HEK293 (cell line): ENCODE data around the gene TAF11L5.
"Not testable (repeated sequence)": the region's sequence is repeated elsewhere in the genome, so short reads cannot be mapped to it uniquely, and the experiment has no call there.

Experiments
- CTCF ChIA-PET: fragments of 350-600 bp; formaldehyde crosslinking; extraction: SDS; loops from one replicate; lab custom pipeline; 2021; ENCODE audit warnings: antibody characterized with exemption; lab: Yijun Ruan, JAX
- POLR2A ChIA-PET: fragments of 300-600 bp; formaldehyde crosslinking; extraction: SDS; loops from one replicate; lab custom pipeline; 2020; ENCODE audit warnings: antibody characterized with exemption, inconsistent platforms; lab: Yijun Ruan, JAX
- H3K27ac ChIP-seq: fragments of 200-500 bp; sonication (Bioruptor generic); 2 replicates; pipeline ENCODE4 v1.5.1; 2014; ENCODE audit warnings: low read depth, low read length, control low read depth, inconsistent platforms; ENCODE audit errors: extremely low read depth
- H3K36me3 ChIP-seq, 2 experiments: fragments of 200-500 bp in 1 of 2; sonication (Bioruptor generic) in 1 of 2; 1 replicate in 1 of 2; 2 replicates in 1 of 2; pipeline ENCODE4 v1.5.1; 2014 to 2017; ENCODE audit warnings: inconsistent platforms in 2 of 2, low read length in 2 of 2; ENCODE audit not compliant: control insufficient read depth in 2 of 2, insufficient read depth in 1 of 2
- H3K4me1 ChIP-seq: fragments of 200-500 bp; sonication (Bioruptor generic); 2 replicates; pipeline ENCODE4 v1.5.1; 2014; ENCODE audit warnings: mild to moderate bottlenecking, low read length, inconsistent platforms; ENCODE audit not compliant: control insufficient read depth, insufficient read depth
- H3K4me3 ChIP-seq: 2 replicates; pipeline ENCODE4 v1.5.1; 2011; ENCODE audit warnings: low read depth, mild to moderate bottlenecking, control low read depth, low read length, moderate library complexity
- H3K9me3 ChIP-seq: fragments of 200-500 bp; sonication (Bioruptor generic); 2 replicates; pipeline ENCODE4 v1.5.1; 2014; ENCODE audit warnings: low read depth, low read length, inconsistent platforms; ENCODE audit not compliant: control insufficient read depth, insufficient read depth
- CTCF ChIP-seq: fragments of 450-650 bp; formaldehyde crosslinking; IDR thresholded peaks from 2 replicates; pipeline ENCODE4 v1.5.1; 2016; ENCODE audit warnings: missing biosample characterization, missing genetic modification characterization
- KLF7 ChIP-seq: fragments of 450-650 bp; formaldehyde crosslinking; IDR thresholded peaks from 2 replicates; pipeline ENCODE4 v1.5.1; 2016; ENCODE audit warnings: missing biosample characterization, missing genetic modification characterization, borderline replicate concordance
- OVOL3 ChIP-seq: fragments of 450-650 bp; formaldehyde crosslinking; IDR thresholded peaks from 2 replicates; pipeline ENCODE4 v1.5.1; 2016; ENCODE audit warnings: missing biosample characterization, missing genetic modification characterization
- SP7 ChIP-seq: fragments of 450-650 bp; formaldehyde crosslinking; IDR thresholded peaks from 2 replicates; pipeline ENCODE4 v1.5.1; 2016; ENCODE audit warnings: missing biosample characterization, missing genetic modification characterization
- ZBTB1 ChIP-seq: fragments of 450-650 bp; formaldehyde crosslinking; IDR thresholded peaks from 2 replicates; pipeline ENCODE4 v1.5.1; 2016; ENCODE audit warnings: missing biosample characterization, missing genetic modification characterization
- ZBTB17 ChIP-seq: fragments of 450-650 bp; formaldehyde crosslinking; IDR thresholded peaks from 2 replicates; pipeline ENCODE4 v1.5.1; 2016; ENCODE audit warnings: missing biosample characterization, missing genetic modification characterization
- ZBTB6 ChIP-seq: fragments of 450-650 bp; formaldehyde crosslinking; IDR thresholded peaks from 2 replicates; pipeline ENCODE4 v1.5.1; 2017; ENCODE audit warnings: missing biosample characterization, missing genetic modification characterization
- ZBTB8A ChIP-seq: fragments of 450-650 bp; formaldehyde crosslinking; IDR thresholded peaks from 2 replicates; pipeline ENCODE4 v1.5.1; 2016; ENCODE audit warnings: missing biosample characterization, missing genetic modification characterization
- ZFHX2 ChIP-seq: fragments of 450-650 bp; formaldehyde crosslinking; conservative IDR thresholded peaks from 2 replicates; pipeline ENCODE4 v1.5.1; 2016; ENCODE audit warnings: missing biosample characterization, missing genetic modification characterization
- ZFP37 ChIP-seq: fragments of 450-650 bp; formaldehyde crosslinking; IDR thresholded peaks from 2 replicates; pipeline ENCODE4 v1.5.1; 2016; ENCODE audit warnings: missing biosample characterization, missing genetic modification characterization
- ZNF169 ChIP-seq: fragments of 450-650 bp; formaldehyde crosslinking; IDR thresholded peaks from 2 replicates; pipeline ENCODE4 v1.5.1; 2016; ENCODE audit warnings: missing biosample characterization, missing genetic modification characterization
- ZNF175 ChIP-seq: fragments of 450-650 bp; formaldehyde crosslinking; IDR thresholded peaks from 2 replicates; pipeline ENCODE4 v1.5.1; 2016; ENCODE audit warnings: missing biosample characterization, missing genetic modification characterization
- ZNF214 ChIP-seq: fragments of 450-650 bp; formaldehyde crosslinking; IDR thresholded peaks from 2 replicates; pipeline ENCODE4 v1.5.1; 2017; ENCODE audit warnings: missing biosample characterization, mild to moderate bottlenecking, missing genetic modification characterization, borderline replicate concordance
- ZNF302 ChIP-seq: fragments of 450-650 bp; formaldehyde crosslinking; IDR thresholded peaks from 2 replicates; pipeline ENCODE4 v1.5.1; 2016; ENCODE audit warnings: missing biosample characterization, missing genetic modification characterization, low read depth
- ZNF324 ChIP-seq: fragments of 450-650 bp; formaldehyde crosslinking; IDR thresholded peaks from 2 replicates; pipeline ENCODE4 v1.5.1; 2016; ENCODE audit warnings: missing biosample characterization, missing genetic modification characterization
- ZNF366 ChIP-seq: fragments of 450-650 bp; formaldehyde crosslinking; conservative IDR thresholded peaks from 2 replicates; pipeline ENCODE4 v1.5.1; 2016; ENCODE audit warnings: missing biosample characterization, missing genetic modification characterization
- ZNF37A ChIP-seq: fragments of 450-650 bp; IDR thresholded peaks from 2 replicates; pipeline ENCODE4 v1.5.1; 2018; ENCODE audit warnings: missing biosample characterization, missing genetic modification characterization
- ZNF473 ChIP-seq: fragments of 450-650 bp; formaldehyde crosslinking; IDR thresholded peaks from 2 replicates; pipeline ENCODE4 v1.5.1; 2017; ENCODE audit warnings: missing biosample characterization, missing genetic modification characterization
- ZNF548 ChIP-seq: fragments of 450-650 bp; formaldehyde crosslinking; IDR thresholded peaks from 2 replicates; pipeline ENCODE4 v1.5.1; 2016; ENCODE audit warnings: missing biosample characterization, missing genetic modification characterization
- ZNF585B ChIP-seq: fragments of 450-650 bp; formaldehyde crosslinking; IDR thresholded peaks from 2 replicates; pipeline ENCODE4 v1.5.1; 2016; ENCODE audit warnings: missing biosample characterization, missing genetic modification characterization
- ZNF621 ChIP-seq: fragments of 450-650 bp; formaldehyde crosslinking; IDR thresholded peaks from 2 replicates; pipeline ENCODE4 v1.5.1; 2017; ENCODE audit warnings: missing biosample characterization, missing genetic modification characterization
- ZNF660 ChIP-seq: fragments of 450-650 bp; IDR thresholded peaks from 2 replicates; pipeline ENCODE4 v1.5.1; 2018; ENCODE audit warnings: missing biosample characterization, mild to moderate bottlenecking, missing genetic modification characterization
- ZNF677 ChIP-seq: fragments of 450-650 bp; IDR thresholded peaks from 2 replicates; pipeline ENCODE4 v1.5.0; 2018; ENCODE audit warnings: missing biosample characterization, mild to moderate bottlenecking, missing genetic modification characterization, moderate library complexity
- ZNF776 ChIP-seq: fragments of 450-650 bp; formaldehyde crosslinking; IDR thresholded peaks from 2 replicates; pipeline ENCODE4 v1.5.0; 2017; ENCODE audit warnings: missing biosample characterization, missing genetic modification characterization, borderline replicate concordance
- ZNF785 ChIP-seq: fragments of 450-650 bp; formaldehyde crosslinking; IDR thresholded peaks from 2 replicates; pipeline ENCODE4 v1.5.1; 2016; ENCODE audit warnings: missing biosample characterization, missing genetic modification characterization
- TF ChIP-seq, protein P1 (sequence below): fragments of 450-650 bp; formaldehyde crosslinking; IDR thresholded peaks from 2 replicates; pipeline ENCODE4 v1.5.1; 2016; ENCODE audit warnings: missing biosample characterization, missing genetic modification characterization
- TF ChIP-seq, protein P2 (sequence below): fragments of 450-650 bp; formaldehyde crosslinking; IDR thresholded peaks from 2 replicates; pipeline ENCODE4 v1.5.1; 2016; ENCODE audit warnings: missing biosample characterization, missing genetic modification characterization, borderline replicate concordance

Gene TAF11L5

GRCh38 chr5:17482790-17483189 lies 42.2 kb upstream of the TAF11L5 start:
- no peaks in the 10 kb centered on the region for H3K36me3 ChIP-seq
- no peak overlapping the region for H3K4me3 ChIP-seq
- ChIA-PET POLR2A (no interaction called here), CTCF (no interaction called here)
- no peaks in the 10 kb centered on the region for H3K9me3 ChIP-seq
- H3K4me1 ChIP-seq, result no peaks in the 10 kb centered on the region
- TF ChIP-seq ZNF169 (tag by site-specific recombination) (no peak), ZNF37A (tag by site-specific recombination) (no peak), ZNF175 (tag by site-specific recombination) (no peak), ZNF302 (tag by site-specific recombination) (no peak), OVOL3 (tag by site-specific recombination) (no peak), ZBTB8A (no peak), ZNF214 (tag by site-specific recombination) (no peak), SP7 (tag by site-specific recombination) (no peak), ZNF366 (no peak), ZNF785 (tag by site-specific recombination) (no peak), ZBTB1 (tag by site-specific recombination) (no peak), ZNF548 (tag by site-specific recombination) (no peak), ZBTB6 (tag by site-specific recombination) (no peak), KLF7 (tag by site-specific recombination) (no peak)
- no peak overlapping the region for H3K27ac ChIP-seq

DNA sequence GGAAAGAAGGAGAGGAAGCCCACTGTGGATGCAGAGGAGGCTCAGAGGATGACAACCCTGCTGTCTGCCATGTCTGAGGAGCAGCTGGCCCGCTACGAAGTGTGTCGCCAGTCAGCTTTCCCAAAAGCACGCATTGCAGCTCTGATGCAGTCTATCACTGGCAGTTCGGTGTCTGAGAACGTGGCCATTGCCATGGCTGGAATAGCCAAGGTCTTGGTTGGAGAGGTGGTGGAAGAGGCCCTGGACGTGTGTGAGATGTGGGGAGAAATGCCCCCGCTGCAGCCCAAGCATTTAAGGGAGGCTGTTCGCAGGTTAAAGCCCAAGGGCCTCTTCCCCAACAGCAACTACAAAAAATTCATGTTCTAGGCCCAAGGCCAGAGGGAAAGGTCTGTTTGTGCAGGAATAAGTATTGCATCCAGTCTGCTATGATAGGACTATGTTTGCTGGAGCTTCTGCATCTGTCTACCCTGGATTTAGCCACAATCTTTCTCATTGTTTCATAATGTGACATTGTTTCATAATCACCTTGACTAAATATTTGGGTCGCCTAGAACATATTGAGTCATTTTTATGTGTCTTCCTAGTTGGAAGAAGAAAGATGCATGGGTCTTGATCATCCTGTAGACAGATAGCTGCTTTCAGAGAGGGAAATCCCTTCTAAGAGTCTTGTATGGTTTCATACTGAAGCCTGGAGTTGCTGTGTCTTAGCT lies 38.4 kb upstream of the TAF11L5 start:
- H3K4me3 ChIP-seq, H3K27ac ChIP-seq, POLR2A ChIA-PET, H3K36me3 ChIP-seq, H3K9me3 ChIP-seq, H3K4me1 ChIP-seq: not testable (repeated sequence)
- CTCF ChIA-PET, result interaction anchor here (0.6 to 0.8 kb wide), 2 partner anchors 13 to 110 kb away, joined by 3 read pairs; no protein-coding TSS in a partner anchor

DNA sequence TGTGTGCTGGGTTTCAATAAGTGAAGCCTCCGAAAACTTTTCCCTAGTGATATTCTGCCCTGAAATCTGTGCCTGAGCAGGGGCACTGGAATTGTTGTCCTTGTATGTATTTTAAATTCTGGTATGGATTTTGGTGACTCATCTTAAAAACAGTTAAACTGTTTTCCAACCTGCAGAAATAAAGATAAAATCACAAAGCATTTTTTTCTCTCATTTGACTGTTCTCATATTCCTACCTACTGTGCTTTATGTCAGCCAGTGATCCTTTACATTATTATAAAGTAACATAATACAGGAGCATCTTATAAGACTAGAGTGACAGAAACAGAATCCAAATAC lies 37.9 kb upstream of the TAF11L5 start:
- no peaks in the 10 kb centered on the region for H3K4me1 ChIP-seq
- H3K36me3 ChIP-seq, result no peaks in the 10 kb centered on the region
- POLR2A ChIA-PET, result no interaction called here
- H3K27ac ChIP-seq, result no peak overlapping the region
- CTCF ChIA-PET, result interaction anchor here (0.6 kb wide), 1 partner anchor 110 kb away, joined by 3 read pairs; no protein-coding TSS in a partner anchor
- H3K9me3 ChIP-seq, result no peaks in the 10 kb centered on the region
- no peak overlapping the region for H3K4me3 ChIP-seq
- TF ChIP-seq ZBTB17 (tag by site-specific recombination) (no peak), ZFHX2 (tag by site-specific recombination) (no peak), ZNF473 (tag by site-specific recombination) (no peak), ZNF677 (no peak), ZNF621 (no peak), CTCF (no peak), ZFP37 (tag by site-specific recombination) (no peak), ZNF175 (tag by site-specific recombination) (no peak), ZNF324 (tag by site-specific recombination) (no peak), ZNF660 (tag by site-specific recombination) (no peak), ZNF776 (no peak), ZNF585B (tag by site-specific recombination) (no peak)
- TF ChIP-seq, protein P1, sequence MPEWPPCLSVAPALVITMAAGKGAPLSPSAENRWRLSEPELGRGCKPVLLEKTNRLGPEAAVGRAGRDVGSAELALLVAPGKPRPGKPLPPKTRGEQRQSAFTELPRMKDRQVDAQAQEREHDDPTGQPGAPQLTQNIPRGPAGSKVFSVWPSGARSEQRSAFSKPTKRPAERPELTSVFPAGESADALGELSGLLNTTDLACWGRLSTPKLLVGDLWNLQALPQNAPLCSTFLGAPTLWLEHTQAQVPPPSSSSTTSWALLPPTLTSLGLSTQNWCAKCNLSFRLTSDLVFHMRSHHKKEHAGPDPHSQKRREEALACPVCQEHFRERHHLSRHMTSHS (tag by site-specific recombination), result no peak
- TF ChIP-seq, protein P2, sequence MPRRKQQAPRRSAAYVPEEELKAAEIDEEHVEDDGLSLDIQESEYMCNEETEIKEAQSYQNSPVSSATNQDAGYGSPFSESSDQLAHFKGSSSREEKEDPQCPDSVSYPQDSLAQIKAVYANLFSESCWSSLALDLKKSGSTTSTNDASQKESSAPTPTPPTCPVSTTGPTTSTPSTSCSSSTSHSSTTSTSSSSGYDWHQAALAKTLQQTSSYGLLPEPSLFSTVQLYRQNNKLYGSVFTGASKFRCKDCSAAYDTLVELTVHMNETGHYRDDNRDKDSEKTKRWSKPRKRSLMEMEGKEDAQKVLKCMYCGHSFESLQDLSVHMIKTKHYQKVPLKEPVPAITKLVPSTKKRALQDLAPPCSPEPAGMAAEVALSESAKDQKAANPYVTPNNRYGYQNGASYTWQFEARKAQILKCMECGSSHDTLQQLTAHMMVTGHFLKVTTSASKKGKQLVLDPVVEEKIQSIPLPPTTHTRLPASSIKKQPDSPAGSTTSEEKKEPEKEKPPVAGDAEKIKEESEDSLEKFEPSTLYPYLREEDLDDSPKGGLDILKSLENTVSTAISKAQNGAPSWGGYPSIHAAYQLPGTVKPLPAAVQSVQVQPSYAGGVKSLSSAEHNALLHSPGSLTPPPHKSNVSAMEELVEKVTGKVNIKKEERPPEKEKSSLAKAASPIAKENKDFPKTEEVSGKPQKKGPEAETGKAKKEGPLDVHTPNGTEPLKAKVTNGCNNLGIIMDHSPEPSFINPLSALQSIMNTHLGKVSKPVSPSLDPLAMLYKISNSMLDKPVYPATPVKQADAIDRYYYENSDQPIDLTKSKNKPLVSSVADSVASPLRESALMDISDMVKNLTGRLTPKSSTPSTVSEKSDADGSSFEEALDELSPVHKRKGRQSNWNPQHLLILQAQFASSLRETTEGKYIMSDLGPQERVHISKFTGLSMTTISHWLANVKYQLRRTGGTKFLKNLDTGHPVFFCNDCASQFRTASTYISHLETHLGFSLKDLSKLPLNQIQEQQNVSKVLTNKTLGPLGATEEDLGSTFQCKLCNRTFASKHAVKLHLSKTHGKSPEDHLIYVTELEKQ (tag by site-specific recombination), result no peak
